Progenitor cell of endocrine pancreas (in vitro differentiated cells): ENCODE measurements around the gene VGLL4. TPM values are rescaled to one million over a fixed set of nuclear protein-coding genes. Genes with fewer than 3 reads are reported as not detected.
"Not testable (repeated sequence)": the region's sequence is repeated elsewhere in the genome, so short reads cannot be mapped to it uniquely, and the experiment has no call there.

Experiments
- DNase-seq: peaks from one replicate; pipeline ENCODE4 v3.0.0; 2021; ENCODE audit warnings: low spot score; ENCODE audit not compliant: unreplicated experiment
- H3K27ac Mint-ChIP-seq: 2 replicates; pipeline ENCODE4 v1.8.0; 2021; ENCODE audit warnings: mild to moderate bottlenecking, moderate library complexity, mixed read lengths
- H3K27me3 Mint-ChIP-seq: 2 replicates; pipeline ENCODE4 v1.8.0; 2021; ENCODE audit warnings: mixed read lengths
- H3K36me3 Mint-ChIP-seq: 2 replicates; pipeline ENCODE4 v1.8.0; 2022; ENCODE audit warnings: mixed read lengths; ENCODE audit not compliant: insufficient read depth
- H3K4me1 Mint-ChIP-seq: 2 replicates; pipeline ENCODE4 v1.8.0; 2021; ENCODE audit warnings: low read depth, mixed read lengths
- H3K4me3 Mint-ChIP-seq: 2 replicates; pipeline ENCODE4 v1.8.0; 2021; ENCODE audit warnings: low read depth, mild to moderate bottlenecking, moderate library complexity, mixed read lengths
- H3K9me3 Mint-ChIP-seq: 2 replicates; pipeline ENCODE4 v1.8.0; 2021; ENCODE audit warnings: low read depth, mixed read lengths
- CTCF ChIP-seq: fragments of 200-600 bp; sonication (generic); IDR thresholded peaks from one replicate; pipeline ENCODE4 v1.5.0; 2021; ENCODE audit warnings: antibody characterized with exemption, mild to moderate bottlenecking; ENCODE audit not compliant: unreplicated experiment
- long read RNA-seq: library from polyadenylated mRNA; unstranded; transcript quantifications from one replicate; pipeline ENCODE4 v2.0.0, GENCODE V29; 2020
- total RNA-seq: library from RNA; stranded (reverse); gene quantifications from 2 replicates; pipeline ENCODE4 v1.2.1, GENCODE V29; 2021

VGLL4 gene
- 93.2 and 93.4 TPM in 2 replicates for total RNA-seq
- long read RNA-seq, transcript VGLL4-211 (5 exons, 1,377 nt), result major isoform, 13 of 55 reads
- long read RNA-seq, partial matches to known transcripts, result 3 of 55 reads
- long read RNA-seq, other reads (novel, unspliced or antisense), result 37 of 55 reads

- peaks cover 30% of the 10 kb centered on the region for H3K4me1 Mint-ChIP-seq
- H3K4me3 Mint-ChIP-seq, result peak within 1 kb of the TSS; percentile 99
- H3K36me3 Mint-ChIP-seq, result no peaks in the 10 kb centered on the region
- H3K27ac Mint-ChIP-seq, result peak within 1 kb of the TSS; percentile 99
- peak; percentile 66 for DNase-seq
- H3K9me3 Mint-ChIP-seq, result no peaks in the 10 kb centered on the region
- TF ChIP-seq CTCF, result no peak
- H3K27me3 Mint-ChIP-seq, result no peaks in the 10 kb centered on the region
Observed at GRCh38 chr3:11643605-11644087, at the start of gene VGLL4. VGLL4 (minus strand) TSS chr3:11643915; CDS start chr3:11643518, 397 bp downstream.

GRCh38 chr3:11692532-11692813 lies 48.8 kb upstream of the VGLL4 start:
- Mint-ChIP-seq H3K4me3 (no peak overlapping the region), H3K4me1 (peaks cover 11% of the 10 kb centered on the region), H3K27ac (no peak overlapping the region), H3K9me3 (no peaks in the 10 kb centered on the region), H3K27me3 (no peaks in the 10 kb centered on the region), H3K36me3 (peaks cover 10% of the 10 kb centered on the region)
- TF ChIP-seq CTCF, result no peak
- no peak for DNase-seq

- H3K9me3 Mint-ChIP-seq, result no peaks in the 10 kb centered on the region
- peak overlapping the region; percentile 54 for H3K27ac Mint-ChIP-seq
- no peak for DNase-seq
- H3K4me1 Mint-ChIP-seq, result peaks cover 13% of the 10 kb centered on the region
- H3K27me3 Mint-ChIP-seq, result no peaks in the 10 kb centered on the region
- TF ChIP-seq CTCF, result no peak
- no peak overlapping the region for H3K4me3 Mint-ChIP-seq
- H3K36me3 Mint-ChIP-seq, result peaks cover 10% of the 10 kb centered on the region
Observed at GRCh38 chr3:11691767-11692531, 48.2 kb upstream of the VGLL4 start.

GRCh38 chr3:11690863-11691766 lies 47.4 kb upstream of the VGLL4 start:
- Mint-ChIP-seq H3K27me3 (no peaks in the 10 kb centered on the region), H3K9me3 (no peaks in the 10 kb centered on the region), H3K4me1 (peaks cover 13% of the 10 kb centered on the region), H3K36me3 (peaks cover 8% of the 10 kb centered on the region), H3K27ac (peak overlapping the region; percentile 54), H3K4me3 (no peak overlapping the region)
- no peak for DNase-seq
- TF ChIP-seq CTCF, result no peak

- H3K9me3 Mint-ChIP-seq, result peaks cover 3% of the 10 kb centered on the region
- no peak for TF ChIP-seq CTCF
- no peak for DNase-seq
- H3K36me3 Mint-ChIP-seq, result peaks cover 12% of the 10 kb centered on the region
- peaks cover 18% of the 10 kb centered on the region for H3K4me1 Mint-ChIP-seq
- peak overlapping the region; percentile 75 for H3K27ac Mint-ChIP-seq
- no peaks in the 10 kb centered on the region for H3K27me3 Mint-ChIP-seq
- H3K4me3 Mint-ChIP-seq, result no peak overlapping the region
Observed at GRCh38 chr3:11689749-11690148, 46.0 kb upstream of the VGLL4 start.

GRCh38 chr3:11684980-11685379 lies 41.3 kb upstream of the VGLL4 start:
- H3K9me3 Mint-ChIP-seq, DNase-seq, H3K27me3 Mint-ChIP-seq, H3K4me3 Mint-ChIP-seq, H3K27ac Mint-ChIP-seq, H3K4me1 Mint-ChIP-seq, H3K36me3 Mint-ChIP-seq: not testable (repeated sequence)
